NCI-H510A treated with DMSO at 0.1 percent for 48 hours (cell line): ENCODE results near the gene FRMD4A.
"Not testable (repeated sequence)": the region's sequence is repeated elsewhere in the genome, so short reads cannot be mapped to it uniquely, and the experiment has no call there.

Experiments
- DNase-seq: peaks from one replicate; lab custom pipeline; 2025; lab: John Stamatoyannopoulos, UW

The FRMD4A gene

GRCh38 chr10:13909516-13910258 lies 421.0 kb downstream of the FRMD4A start:
- DNase-seq, result no peak

GRCh38 chr10:13908475-13908874 lies 422.2 kb downstream of the FRMD4A start:
- DNase-seq, result no peak

- DNase-seq, result peak; percentile 43
Measured at GRCh38 chr10:13907570-13907969, 423.2 kb downstream of the FRMD4A start.

GRCh38 chr10:13905281-13905680 lies 425.4 kb downstream of the FRMD4A start:
- no peak for DNase-seq

GRCh38 chr10:13904064-13904463 lies 426.7 kb downstream of the FRMD4A start:
- DNase-seq, result no peak

- DNase-seq, result no peak
Measured at GRCh38 chr10:13902868-13903587, 427.7 kb downstream of the FRMD4A start.

- DNase-seq, result no peak
Measured at GRCh38 chr10:13899941-13900340, 430.8 kb downstream of the FRMD4A start.

- not testable (repeated sequence) for DNase-seq
Measured at GRCh38 chr10:13896146-13896545, 434.6 kb downstream of the FRMD4A start.

- DNase-seq, result no peak
Measured at GRCh38 chr10:13894412-13895093, 436.2 kb downstream of the FRMD4A start.

GRCh38 chr10:13893926-13894325 lies 436.8 kb downstream of the FRMD4A start:
- no peak for DNase-seq

GRCh38 chr10:13892871-13893270 lies 437.9 kb downstream of the FRMD4A start:
- no peak for DNase-seq

- no peak for DNase-seq
Measured at GRCh38 chr10:13892001-13892491, 438.7 kb downstream of the FRMD4A start.

- peak; percentile 43 for DNase-seq
Measured at GRCh38 chr10:13891128-13892000, 439.4 kb downstream of the FRMD4A start.

- no peak for DNase-seq
Measured at GRCh38 chr10:13890233-13891127, 440.2 kb downstream of the FRMD4A start.

- DNase-seq, result no peak
Measured at GRCh38 chr10:13887761-13888160, 443.0 kb downstream of the FRMD4A start.

- no peak for DNase-seq
Measured at GRCh38 chr10:13885238-13885990, 445.3 kb downstream of the FRMD4A start.

- DNase-seq, result no peak
Measured at GRCh38 chr10:13883636-13884444, 446.9 kb downstream of the FRMD4A start.

- DNase-seq, result no peak
Measured at GRCh38 chr10:13882119-13882711, 448.5 kb downstream of the FRMD4A start.

GRCh38 chr10:13880760-13881159 lies 450.0 kb downstream of the FRMD4A start:
- DNase-seq, result no peak
